Ectodermal cell (in vitro differentiated cells): Measurements from ENCODE around the gene NEK10.

Source experiments
- H3K27ac ChIP-seq: 2 replicates; pipeline ENCODE4 v1.7.0; 2013; ENCODE audit warnings: mild to moderate bottlenecking, low read depth, low read length; ENCODE audit not compliant: insufficient read depth, poor library complexity, severe bottlenecking
- H3K27me3 ChIP-seq: 2 replicates; pipeline ENCODE4 v1.7.0; 2013; ENCODE audit warnings: mild to moderate bottlenecking, low read length; ENCODE audit not compliant: insufficient read depth, control insufficient read depth, poor library complexity, severe bottlenecking
- H3K36me3 ChIP-seq: one replicate; pipeline ENCODE4 v1.7.0; 2013; ENCODE audit warnings: low read length; ENCODE audit not compliant: control insufficient read depth, insufficient read depth
- H3K4me1 ChIP-seq: one replicate; pipeline ENCODE4 v1.7.0; 2013; ENCODE audit warnings: low read length; ENCODE audit not compliant: control insufficient read depth, insufficient read depth
- H3K4me3 ChIP-seq: 2 replicates; pipeline ENCODE4 v1.7.0; 2013; ENCODE audit warnings: low read depth, low read length, control low read depth; ENCODE audit not compliant: insufficient read depth
- H3K9me3 ChIP-seq: 2 replicates; pipeline ENCODE4 v1.7.0; 2013; ENCODE audit warnings: mild to moderate bottlenecking, low read length, moderate library complexity; ENCODE audit not compliant: control insufficient read depth
- WGBS, 2 experiments: methylation state at CpG; one replicate each; pipeline ENCODE4 v1.1.7; 2013; ENCODE audit warnings: missing lambda C conversion rate in 2 of 2; 5-methylcytosine and 5-hydroxymethylcytosine counted together

The NEK10 gene

DNA sequence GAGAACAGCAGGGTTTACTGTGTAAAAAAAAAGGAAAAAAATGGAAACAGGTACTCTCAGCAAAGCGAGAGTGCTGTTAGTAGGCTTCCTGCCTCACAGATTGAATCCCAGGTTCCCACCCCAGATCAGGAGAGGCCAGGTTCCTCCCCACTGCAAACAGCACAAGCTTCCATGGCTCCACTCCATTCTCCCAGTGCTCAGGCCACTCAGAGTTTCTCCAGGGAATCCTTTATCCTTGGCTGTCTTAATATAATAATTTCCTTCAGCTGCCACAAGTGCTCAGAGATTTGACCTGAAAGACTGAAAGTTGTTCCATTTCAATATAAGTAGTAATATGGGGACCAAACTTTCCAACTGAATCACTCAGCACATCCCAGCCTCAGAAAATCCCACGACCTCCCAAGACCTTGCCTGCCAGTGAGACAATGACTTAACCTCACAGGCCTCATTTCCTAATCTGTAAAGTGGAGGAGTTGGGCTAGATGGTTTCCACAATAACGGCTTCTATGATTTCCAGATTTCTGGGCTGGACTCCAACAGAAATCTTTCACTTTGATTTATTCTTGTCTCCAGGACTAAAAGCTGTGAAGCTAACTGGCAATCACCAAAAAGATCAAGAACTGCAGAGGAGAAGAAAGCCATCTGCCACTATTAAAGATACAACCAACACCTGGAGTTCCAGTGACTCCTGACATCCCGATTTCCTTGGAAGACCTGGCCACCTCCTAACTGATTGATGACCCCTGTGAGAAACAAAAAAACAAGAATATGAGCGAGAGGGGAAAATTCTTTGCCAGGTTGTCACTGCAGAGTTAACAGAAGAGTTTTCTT is 289.5 kb downstream of the NEK10 start:
- H3K4me3 ChIP-seq, result no peak overlapping the region
- H3K27ac ChIP-seq, result no peak overlapping the region
- H3K27me3 ChIP-seq, result no peaks in the 10 kb centered on the region
- H3K36me3 ChIP-seq, result no peaks in the 10 kb centered on the region
- WGBS, 2 experiments, result 91 to 92% methylated on average over 5 of the region's 5 CpGs
- no peaks in the 10 kb centered on the region for H3K4me1 ChIP-seq
- no peaks in the 10 kb centered on the region for H3K9me3 ChIP-seq

DNA sequence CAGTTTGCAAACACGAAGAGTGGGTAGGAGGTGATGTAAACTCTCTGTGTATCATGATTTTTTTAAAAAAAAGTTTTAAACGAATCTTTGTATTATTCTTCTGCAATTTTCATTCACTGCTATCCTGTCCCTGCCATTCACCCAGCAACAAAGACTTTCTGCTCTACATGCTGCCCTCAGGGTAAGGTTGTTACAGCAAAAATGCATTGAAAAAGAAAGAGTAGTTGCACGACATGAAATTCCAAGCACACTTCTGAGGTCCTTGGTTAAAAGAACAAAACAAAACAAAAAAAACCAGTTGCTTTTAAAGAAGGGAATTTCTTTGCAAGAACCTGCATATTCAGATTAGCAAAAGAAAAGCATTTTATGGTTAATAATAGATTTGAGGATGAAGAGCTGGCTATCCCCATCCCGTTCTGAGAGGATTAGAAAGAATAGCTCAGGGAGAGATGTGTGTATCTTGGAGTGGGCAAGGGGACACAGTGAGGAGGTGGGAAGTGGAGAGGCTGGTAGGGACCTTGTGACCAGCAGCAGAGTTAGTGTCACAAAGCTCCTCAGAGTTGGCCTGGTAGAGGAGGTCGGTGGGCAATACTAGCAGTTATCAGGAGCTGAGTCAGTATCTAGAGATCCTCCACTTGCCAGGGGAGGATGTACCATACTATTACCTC is 290.8 kb downstream of the NEK10 start:
- 18 to 19% methylated on average over 4 to 5 of the region's 5 CpGs for WGBS, 2 experiments

DNA sequence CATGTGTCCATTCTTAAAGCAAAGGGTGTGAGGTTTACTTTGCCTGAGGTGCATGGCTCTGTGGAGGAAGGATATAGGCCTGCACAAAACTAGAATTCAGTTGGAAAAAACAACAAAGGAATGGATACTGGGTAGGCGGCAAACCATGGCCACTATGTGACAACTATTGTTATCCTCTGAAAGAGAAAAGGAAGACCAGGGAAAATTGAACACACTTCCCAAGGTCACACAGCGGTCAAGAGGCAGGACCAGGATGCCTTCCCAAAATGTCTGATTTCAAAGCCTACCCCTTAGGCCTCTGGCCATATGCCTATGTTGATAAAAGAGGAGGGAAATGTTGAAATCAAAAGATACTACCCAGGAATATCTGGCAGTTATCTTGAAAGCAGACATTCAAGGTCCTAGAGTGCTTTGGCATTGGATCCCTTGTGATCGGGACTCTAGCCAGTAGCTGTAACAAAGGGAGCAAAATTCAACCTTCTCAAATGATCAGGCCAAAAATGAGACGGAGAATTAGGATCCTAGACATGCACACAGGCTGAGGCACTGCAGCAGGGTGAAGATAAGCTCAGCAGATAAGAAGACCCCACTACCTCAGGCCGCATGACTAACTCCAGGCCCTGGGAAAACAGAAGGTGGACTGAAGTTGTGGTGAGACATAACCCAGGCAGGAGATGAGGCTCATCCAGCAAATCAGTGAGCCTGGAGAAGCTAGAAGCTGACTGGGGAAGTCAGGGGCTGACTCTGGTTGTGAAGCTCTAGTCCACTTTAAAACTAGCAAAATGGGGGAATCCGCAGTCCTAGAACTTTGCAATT is 292.2 kb downstream of the NEK10 start:
- WGBS, 2 experiments, result 91 to 94% methylated on average over 6 of the region's 6 CpGs
- Histone ChIP-seq H3K9me3 (no peaks in the 10 kb centered on the region), H3K27me3 (no peaks in the 10 kb centered on the region), H3K27ac (no peak overlapping the region), H3K4me3 (no peak overlapping the region), H3K36me3 (no peaks in the 10 kb centered on the region), H3K4me1 (peaks cover 5% of the 10 kb centered on the region)

More for the DNA sequence above, 290.8 kb downstream of the NEK10 start:
- no peak overlapping the region for H3K27ac ChIP-seq
- H3K4me3 ChIP-seq, result no peak overlapping the region
- H3K36me3 ChIP-seq, result no peaks in the 10 kb centered on the region
- no peaks in the 10 kb centered on the region for H3K4me1 ChIP-seq
- no peaks in the 10 kb centered on the region for H3K27me3 ChIP-seq
- H3K9me3 ChIP-seq, result no peaks in the 10 kb centered on the region

- 99% methylated on average over 3 of the region's 3 CpGs for WGBS, 2 experiments
- Histone ChIP-seq H3K4me3 (no peak overlapping the region), H3K27ac (no peak overlapping the region), H3K4me1 (peaks cover 5% of the 10 kb centered on the region), H3K27me3 (no peaks in the 10 kb centered on the region), H3K9me3 (no peaks in the 10 kb centered on the region), H3K36me3 (no peaks in the 10 kb centered on the region)
Measured at GRCh38 chr3:27074914-27075313, 294.3 kb downstream of the NEK10 start.

DNA sequence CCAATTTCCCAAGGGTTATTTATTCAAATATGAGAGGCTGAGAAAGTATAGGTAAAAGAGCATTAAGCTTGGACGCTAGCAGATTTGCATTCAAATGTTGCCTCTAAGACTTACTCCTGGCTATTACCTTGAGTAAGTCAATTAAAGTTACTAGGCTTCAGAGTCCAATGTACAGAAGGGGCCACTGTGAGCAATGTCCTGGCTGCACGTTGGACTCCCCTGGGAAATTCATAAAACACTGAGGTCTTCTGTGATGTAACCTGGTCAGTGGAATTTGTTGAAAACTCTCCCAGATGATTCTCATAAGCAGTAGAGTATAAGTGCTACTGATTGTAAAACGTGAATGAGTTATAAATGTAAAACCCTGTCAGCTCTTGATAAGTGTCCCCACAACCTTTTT is 295.3 kb downstream of the NEK10 start:
- no peaks in the 10 kb centered on the region for H3K36me3 ChIP-seq
- H3K27me3 ChIP-seq, result no peaks in the 10 kb centered on the region
- no peaks in the 10 kb centered on the region for H3K9me3 ChIP-seq
- H3K4me3 ChIP-seq, result no peak overlapping the region
- H3K27ac ChIP-seq, result no peak overlapping the region
- 86 to 98% methylated on average over 3 of the region's 3 CpGs for WGBS, 2 experiments
- H3K4me1 ChIP-seq, result peaks cover 5% of the 10 kb centered on the region

DNA sequence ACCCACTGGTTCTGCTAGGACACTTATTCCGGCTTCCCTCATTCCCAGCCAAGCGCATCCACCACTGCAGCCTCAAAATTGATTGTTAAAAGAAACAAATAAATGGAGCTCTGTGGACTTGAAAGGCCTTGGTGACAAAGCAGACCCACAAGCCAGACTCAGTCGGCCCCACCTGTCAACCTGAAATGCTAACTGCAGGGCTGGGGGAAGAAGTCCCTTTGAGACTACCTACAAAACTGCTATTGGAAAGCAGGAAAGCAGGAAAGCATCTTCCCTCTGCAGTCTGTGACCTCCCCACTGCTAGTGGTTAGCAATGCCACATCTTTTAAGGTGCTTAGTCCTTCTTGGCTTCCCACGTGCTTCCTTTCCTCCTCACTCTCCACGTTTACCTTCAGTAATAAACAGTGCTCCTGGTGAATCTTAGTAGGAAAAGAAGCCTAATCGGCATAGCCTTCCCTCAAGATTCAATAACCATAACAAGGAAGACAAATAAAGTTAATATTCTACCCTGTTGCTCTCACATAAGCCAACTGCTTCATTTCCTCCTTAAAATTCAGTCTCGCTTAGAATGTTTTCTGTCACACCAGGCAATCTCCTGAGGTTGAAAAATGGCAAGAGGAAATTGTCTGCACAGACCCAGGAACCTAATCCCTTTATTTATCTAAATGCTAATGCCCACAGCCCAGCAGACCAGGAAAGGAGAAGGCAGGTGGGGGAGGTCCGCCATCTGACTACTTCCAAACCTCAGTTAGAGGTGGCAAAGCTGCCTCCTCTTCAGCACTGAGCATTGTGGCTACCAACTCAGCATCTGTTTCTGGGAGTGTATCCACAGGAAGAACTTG is 296.2 kb downstream of the NEK10 start:
- no peaks in the 10 kb centered on the region for H3K36me3 ChIP-seq
- no peaks in the 10 kb centered on the region for H3K9me3 ChIP-seq
- WGBS, 2 experiments, result 66 to 69% methylated on average over 8 of the region's 8 CpGs
- peaks cover 5% of the 10 kb centered on the region for H3K4me1 ChIP-seq
- no peak overlapping the region for H3K27ac ChIP-seq
- H3K27me3 ChIP-seq, result no peaks in the 10 kb centered on the region
- no peak overlapping the region for H3K4me3 ChIP-seq

- no peak overlapping the region for H3K27ac ChIP-seq
- no peak overlapping the region for H3K4me3 ChIP-seq
- H3K27me3 ChIP-seq, result no peaks in the 10 kb centered on the region
- 100% methylated on average over 2 of the region's 2 CpGs; no CpG with 5 or more reads in 1 of the 2 experiments for WGBS, 2 experiments
- H3K4me1 ChIP-seq, result no peaks in the 10 kb centered on the region
- no peaks in the 10 kb centered on the region for H3K9me3 ChIP-seq
- H3K36me3 ChIP-seq, result no peaks in the 10 kb centered on the region
Measured at GRCh38 chr3:27060336-27060735, 308.8 kb downstream of the NEK10 start.
